ENCODE data around the gene CHST9. TPM values are rescaled to one million over a fixed set of nuclear protein-coding genes. Genes with fewer than 3 reads are reported as not detected.

Gene CHST9
- total RNA-seq, 2 experiments from 2014 or later: not detected

DNA sequence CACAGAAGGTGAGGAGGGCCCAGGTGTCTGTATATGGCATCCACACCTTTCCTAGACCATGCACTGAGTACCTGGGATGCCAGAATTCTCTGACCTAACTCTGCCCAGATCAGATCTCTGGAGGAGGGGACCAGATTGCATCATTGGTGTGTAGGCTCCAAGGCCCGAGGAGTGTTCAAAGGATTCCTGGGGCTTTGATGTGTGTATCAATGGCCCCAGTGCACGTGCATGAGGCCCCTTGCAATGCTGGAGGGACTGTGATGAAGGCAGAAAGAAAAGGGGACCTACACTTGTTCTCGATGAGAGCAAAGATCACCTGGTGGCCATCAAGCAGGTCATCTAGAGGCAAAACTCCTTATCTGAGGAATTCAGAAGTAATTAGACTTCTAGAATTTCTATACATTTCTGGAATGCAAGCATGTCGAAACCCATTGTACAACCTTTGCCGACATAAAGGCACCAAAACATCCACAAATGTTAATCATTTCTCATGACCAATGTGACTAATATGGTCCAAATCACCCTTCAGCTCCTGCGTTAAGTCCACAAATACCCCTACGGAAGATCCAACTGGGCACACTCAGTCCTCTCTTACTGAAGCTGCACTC, 123.5 kb downstream of the CHST9 start:
- H3K27me3 ChIP-seq (ENCODE audit: control insufficient read depth in 1 of 2, insufficient read depth in 2 of 2, low read length in 2 of 2): no peaks in the 10 kb centered on the region
- DNase-seq: no peak
- Mint-ChIP-seq H3K4me3 (no peak overlapping the region), H3K9me3 (peaks cover 3% of the 10 kb centered on the region), H3K27ac (no peak overlapping the region), H3K27me3 (no peaks in the 10 kb centered on the region), H3K4me1 (ENCODE audit: low read depth) (no peaks in the 10 kb centered on the region), H3K36me3 (ENCODE audit: low read depth) (no peaks in the 10 kb centered on the region)
- H3K36me3 ChIP-seq (ENCODE audit: insufficient read depth, low read length): no peaks in the 10 kb centered on the region
- no peak overlapping the region for H3K27ac ChIP-seq (ENCODE audit: low read depth in 1 of 2, low read length in 2 of 2)
- POLR2A ChIA-PET: no interaction called here
- CTCF ChIA-PET: no interaction called here
- no peak overlapping the region for H3K4me3 ChIP-seq (ENCODE audit: low read length)
- no peak for ATAC-seq (ENCODE audit: poor library complexity)
- TF ChIP-seq, protein P1, sequence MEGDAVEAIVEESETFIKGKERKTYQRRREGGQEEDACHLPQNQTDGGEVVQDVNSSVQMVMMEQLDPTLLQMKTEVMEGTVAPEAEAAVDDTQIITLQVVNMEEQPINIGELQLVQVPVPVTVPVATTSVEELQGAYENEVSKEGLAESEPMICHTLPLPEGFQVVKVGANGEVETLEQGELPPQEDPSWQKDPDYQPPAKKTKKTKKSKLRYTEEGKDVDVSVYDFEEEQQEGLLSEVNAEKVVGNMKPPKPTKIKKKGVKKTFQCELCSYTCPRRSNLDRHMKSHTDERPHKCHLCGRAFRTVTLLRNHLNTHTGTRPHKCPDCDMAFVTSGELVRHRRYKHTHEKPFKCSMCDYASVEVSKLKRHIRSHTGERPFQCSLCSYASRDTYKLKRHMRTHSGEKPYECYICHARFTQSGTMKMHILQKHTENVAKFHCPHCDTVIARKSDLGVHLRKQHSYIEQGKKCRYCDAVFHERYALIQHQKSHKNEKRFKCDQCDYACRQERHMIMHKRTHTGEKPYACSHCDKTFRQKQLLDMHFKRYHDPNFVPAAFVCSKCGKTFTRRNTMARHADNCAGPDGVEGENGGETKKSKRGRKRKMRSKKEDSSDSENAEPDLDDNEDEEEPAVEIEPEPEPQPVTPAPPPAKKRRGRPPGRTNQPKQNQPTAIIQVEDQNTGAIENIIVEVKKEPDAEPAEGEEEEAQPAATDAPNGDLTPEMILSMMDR (IDR thresholded peaks at IDR 0.05): no peak
- intact Hi-C loops (cut with DNase I, micrococcal nuclease): no loop called here
- peaks cover 4 to 7% of the 10 kb centered on the region in 2 experiments for H3K9me3 ChIP-seq (ENCODE audit: control insufficient read depth in 1 of 2, insufficient read depth in 1 of 2, low read length in 2 of 2)
- no peaks in the 10 kb centered on the region for H3K4me1 ChIP-seq (ENCODE audit: insufficient read depth, low read length)

DNA sequence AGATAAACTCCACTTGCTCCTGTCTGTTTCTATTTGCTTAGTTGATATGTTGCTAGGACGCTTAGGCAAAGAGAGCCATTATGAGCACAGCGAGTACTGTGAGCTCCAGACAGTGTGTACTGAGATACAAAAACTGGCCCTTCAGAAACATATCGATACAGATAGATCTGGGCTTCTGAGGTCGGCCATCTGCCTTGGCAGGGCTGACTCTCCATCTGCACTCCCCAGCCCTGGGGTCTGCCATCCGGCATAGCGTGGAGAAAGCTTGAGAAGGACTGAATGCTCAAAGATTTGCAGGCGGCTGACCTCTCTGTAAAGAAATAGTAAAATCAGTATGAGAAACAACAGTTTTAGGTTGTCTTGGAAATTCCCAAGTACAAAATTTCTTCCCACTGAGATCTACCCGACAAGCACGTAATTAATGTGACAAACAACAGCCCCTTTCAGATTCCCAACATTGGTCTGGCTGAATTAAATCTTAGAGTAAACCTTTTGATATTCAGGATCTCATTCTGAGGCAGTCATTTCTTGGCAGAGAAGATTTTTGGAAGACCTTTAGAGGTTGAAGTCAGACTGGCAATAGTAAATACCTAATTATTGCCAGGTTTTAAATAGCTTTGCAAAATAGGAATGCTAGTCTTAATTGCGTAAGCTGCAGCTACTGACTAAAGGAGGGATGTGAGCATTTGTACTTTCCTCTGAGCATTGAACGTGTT, 127.4 kb downstream of the CHST9 start:
- no peak overlapping the region for H3K27ac Mint-ChIP-seq
- H3K9me3 Mint-ChIP-seq: peaks cover 5% of the 10 kb centered on the region
- Histone ChIP-seq H3K9me3 (ENCODE audit: control insufficient read depth in 1 of 2, insufficient read depth in 1 of 2, low read length in 2 of 2) (peaks cover 0 to 4% of the 10 kb centered on the region in 2 experiments), H3K27me3 (ENCODE audit: control insufficient read depth in 1 of 2, insufficient read depth in 2 of 2, low read length in 2 of 2) (no peaks in the 10 kb centered on the region), H3K4me3 (ENCODE audit: low read length) (no peak overlapping the region), H3K36me3 (ENCODE audit: insufficient read depth, low read length) (no peaks in the 10 kb centered on the region), H3K27ac (ENCODE audit: low read depth in 1 of 2, low read length in 2 of 2) (no peak overlapping the region), H3K4me1 (ENCODE audit: insufficient read depth, low read length) (no peaks in the 10 kb centered on the region)
- TF ChIP-seq, protein P1 (IDR thresholded peaks at IDR 0.05): no peak
- ChIA-PET POLR2A (no interaction called here), CTCF (no interaction called here)
- DNase-seq (no peak), ATAC-seq (ENCODE audit: poor library complexity) (no peak)
- no peaks in the 10 kb centered on the region for H3K27me3 Mint-ChIP-seq
- no peaks in the 10 kb centered on the region for H3K36me3 Mint-ChIP-seq (ENCODE audit: low read depth)
- H3K4me3 Mint-ChIP-seq: no peak overlapping the region
- no peaks in the 10 kb centered on the region for H3K4me1 Mint-ChIP-seq (ENCODE audit: low read depth)
- intact Hi-C loops (cut with DNase I, micrococcal nuclease): no loop called here

DNA sequence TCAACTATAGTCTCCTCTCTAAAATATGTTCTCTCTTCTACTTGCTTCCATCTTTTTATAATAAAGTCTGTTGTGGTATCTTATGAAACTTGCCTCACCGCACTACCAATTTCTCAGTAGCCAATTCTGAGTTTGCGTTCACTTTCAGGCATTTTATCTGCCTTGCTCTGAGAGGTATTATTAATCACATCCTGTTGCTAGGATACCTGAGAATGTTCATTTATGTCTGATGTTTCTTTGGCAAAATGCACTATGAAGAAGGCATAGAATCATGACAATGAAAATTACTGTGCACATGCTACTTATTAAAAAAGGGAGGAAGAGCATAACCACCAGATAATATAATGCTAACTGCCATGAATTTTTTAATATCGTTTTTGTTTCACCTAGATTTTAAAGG, 130.2 kb downstream of the CHST9 start:
- no peaks in the 10 kb centered on the region for H3K36me3 Mint-ChIP-seq (ENCODE audit: low read depth)
- Histone ChIP-seq H3K27ac (ENCODE audit: low read depth in 1 of 2, low read length in 2 of 2) (no peak overlapping the region), H3K4me3 (ENCODE audit: low read length) (no peak overlapping the region), H3K27me3 (ENCODE audit: control insufficient read depth in 1 of 2, insufficient read depth in 2 of 2, low read length in 2 of 2) (no peaks in the 10 kb centered on the region), H3K36me3 (ENCODE audit: insufficient read depth, low read length) (no peaks in the 10 kb centered on the region), H3K9me3 (ENCODE audit: control insufficient read depth in 1 of 2, insufficient read depth in 1 of 2, low read length in 2 of 2) (peaks cover 0 to 9% of the 10 kb centered on the region in 2 experiments), H3K4me1 (ENCODE audit: insufficient read depth, low read length) (no peaks in the 10 kb centered on the region)
- CTCF ChIA-PET: no interaction called here
- H3K4me3 Mint-ChIP-seq: no peak overlapping the region
- POLR2A ChIA-PET: no interaction called here
- no peak for ATAC-seq (ENCODE audit: poor library complexity)
- H3K27ac Mint-ChIP-seq: no peak overlapping the region
- no peaks in the 10 kb centered on the region for H3K27me3 Mint-ChIP-seq
- TF ChIP-seq, protein P1 (IDR thresholded peaks at IDR 0.05): no peak
- DNase-seq: no peak
- peaks cover 9% of the 10 kb centered on the region for H3K9me3 Mint-ChIP-seq
- intact Hi-C loops (cut with DNase I, micrococcal nuclease): no loop called here
- H3K4me1 Mint-ChIP-seq (ENCODE audit: low read depth): no peaks in the 10 kb centered on the region

Data from CD4-positive, alpha-beta T cell (primary cell).